Thymus (tissue), 2 donors: ENCODE measurements around the gene ELMO1. TPM values are rescaled to one million over a fixed set of nuclear protein-coding genes. Genes with fewer than 3 reads are reported as not detected.

Experiments used
- polyA plus RNA-seq: library from polyadenylated mRNA; stranded (reverse); fragments of 200-250 nt; gene quantifications from one replicate; pipeline ENCODE4 v1.2.3, GENCODE V29; 2013
- total RNA-seq: library from RNA; stranded (reverse); fragments of 120-200 nt; gene quantifications from one replicate; pipeline ENCODE4 v1.2.4, GENCODE V29; 2013
- donor health status: healthy.

Gene ELMO1
- total and polyA plus RNA-seq, 2 donors: 18.7 to 22.5 TPM

Other genes with a start within 250 kb of the ELMO1 start
- gene GPR141, start 234.9 kb upstream of the ELMO1 start, total RNA-seq: 5.1 TPM
- gene GPR141, start 234.9 kb upstream of the ELMO1 start, polyA plus RNA-seq: 0.66 TPM